Naive thymus-derived CD8-positive, alpha-beta T cell (primary cell): Measurements from ENCODE around the gene OTOP2. TPM values are rescaled to one million over a fixed set of nuclear protein-coding genes. Genes with fewer than 3 reads are reported as not detected.

Experiments
- polyA plus RNA-seq, 3 donors: library from polyadenylated mRNA; unstranded; fragments of 300-500 nt; fragmentation: Illumina TruSeq; gene quantifications; one replicate each; pipeline ENCODE4 v1.2.3, GENCODE V29; 2021
- total RNA-seq, 8 experiments: library from RNA in 2 of 8; stranded (reverse) in 2 of 8; gene quantifications; one replicate each; pipeline ENCODE4 v1.2.3 and lab custom pipeline; 2021 to 2026

OTOP2 gene
- total and polyA plus RNA-seq, 5 experiments from 2014 or later, result not detected

Other genes with a start within 250 kb of the OTOP2 start
- gene CD300LF, start 211.3 kb upstream of the OTOP2 start, total RNA-seq, result under 1 TPM in 1 of 2 experiments, not detected in 1; 0.36 TPM
- gene CD300LF, start 211.3 kb upstream of the OTOP2 start, polyA plus RNA-seq, result not detected
- 10 to 100 TPM; 34.0 to 35.9 TPM for gene RAB37, start 187.0 kb upstream of the OTOP2 start, total RNA-seq
- gene RAB37, start 187.0 kb upstream of the OTOP2 start, polyA plus RNA-seq, result 100 to 1,000 TPM in 1 of 3 donors, 10 to 100 TPM in 2; 55.3 to 108 (median 76.0) TPM
- gene NHERF1, start 175.6 kb upstream of the OTOP2 start, total RNA-seq, result 100 to 1,000 TPM; 158 to 164 TPM
- 100 to 1,000 TPM; 277 to 351 (median 324) TPM for gene NHERF1, start 175.6 kb upstream of the OTOP2 start, polyA plus RNA-seq
- gene NAT9, start 147.9 kb upstream of the OTOP2 start, total RNA-seq, result 10 to 100 TPM; 66.5 to 71.5 TPM
- gene NAT9, start 147.9 kb upstream of the OTOP2 start, polyA plus RNA-seq, result 10 to 100 TPM in 2 of 3 donors, 1 to 10 TPM in 1; 9.8 to 28.3 (median 20.2) TPM
- gene GRIN2C, start 64.4 kb upstream of the OTOP2 start, total RNA-seq, result under 1 TPM in 1 of 2 experiments, not detected in 1; 0.08 TPM
- under 1 TPM in 1 of 3 donors, not detected in 2; 0.08 TPM for gene GRIN2C, start 64.4 kb upstream of the OTOP2 start, polyA plus RNA-seq
- 10 to 100 TPM; 10.7 to 12.7 TPM for gene FDXR, start 51.3 kb upstream of the OTOP2 start, total RNA-seq
- 1 to 10 TPM; 3.9 to 7.2 (median 4.2) TPM for gene FDXR, start 51.3 kb upstream of the OTOP2 start, polyA plus RNA-seq
- not detected for gene FADS6, start 30.6 kb upstream of the OTOP2 start, total RNA-seq
- gene FADS6, start 30.6 kb upstream of the OTOP2 start, polyA plus RNA-seq, result not detected
- not detected for gene USH1G, start 1.0 kb upstream of the OTOP2 start, total RNA-seq
- not detected for gene USH1G, start 1.0 kb upstream of the OTOP2 start, polyA plus RNA-seq
- gene OTOP3, start 11.6 kb downstream of the OTOP2 start, total RNA-seq, result not detected
- not detected for gene OTOP3, start 11.6 kb downstream of the OTOP2 start, polyA plus RNA-seq
- gene HID1, start 48.5 kb downstream of the OTOP2 start, total RNA-seq, result 10 to 100 TPM in 1 of 2 experiments, 1 to 10 TPM in 1; 9.5 to 15.0 TPM
- 1 to 10 TPM; 4.2 to 6.9 (median 4.7) TPM for gene HID1, start 48.5 kb downstream of the OTOP2 start, polyA plus RNA-seq
- under 1 TPM; 0.10 to 0.11 TPM for gene CDR2L, start 63.4 kb downstream of the OTOP2 start, total RNA-seq
- not detected for gene CDR2L, start 63.4 kb downstream of the OTOP2 start, polyA plus RNA-seq
- 10 to 100 TPM; 23.9 to 29.4 TPM for gene MRPL58, start 88.4 kb downstream of the OTOP2 start, total RNA-seq
- 10 to 100 TPM; 44.9 to 58.1 (median 53.6) TPM for gene MRPL58, start 88.4 kb downstream of the OTOP2 start, polyA plus RNA-seq
- gene ATP5PD, start 122.7 kb downstream of the OTOP2 start, total RNA-seq, result 100 to 1,000 TPM; 149 to 160 TPM
- 100 to 1,000 TPM; 406 to 455 (median 449) TPM for gene ATP5PD, start 122.7 kb downstream of the OTOP2 start, polyA plus RNA-seq
- 10 to 100 TPM; 25.0 to 28.6 TPM for gene KCTD2, start 123.0 kb downstream of the OTOP2 start, total RNA-seq
- 10 to 100 TPM in 1 of 3 donors, 1 to 10 TPM in 2; 6.8 to 10.9 (median 7.8) TPM for gene KCTD2, start 123.0 kb downstream of the OTOP2 start, polyA plus RNA-seq
- 10 to 100 TPM; 14.2 to 14.8 TPM for gene SLC16A5, start 163.7 kb downstream of the OTOP2 start, total RNA-seq
- 1 to 10 TPM; 1.4 to 4.1 (median 3.1) TPM for gene SLC16A5, start 163.7 kb downstream of the OTOP2 start, polyA plus RNA-seq
- 10 to 100 TPM; 15.6 to 16.7 TPM for gene ARMC7, start 185.7 kb downstream of the OTOP2 start, total RNA-seq
- 1 to 10 TPM; 2.7 to 3.3 (median 2.9) TPM for gene ARMC7, start 185.7 kb downstream of the OTOP2 start, polyA plus RNA-seq
- 10 to 100 TPM; 52.8 to 66.6 TPM for gene NT5C, start 207.5 kb downstream of the OTOP2 start, total RNA-seq
- gene NT5C, start 207.5 kb downstream of the OTOP2 start, polyA plus RNA-seq, result 10 to 100 TPM; 46.0 to 53.6 (median 50.6) TPM
- 10 to 100 TPM; 25.6 to 27.0 TPM for gene JPT1, start 230.2 kb downstream of the OTOP2 start, total RNA-seq
- gene JPT1, start 230.2 kb downstream of the OTOP2 start, polyA plus RNA-seq, result 10 to 100 TPM; 68.6 to 76.6 (median 70.7) TPM